GM21723 (cell line): ENCODE results near the gene GMIP.

ENCODE experiments used
- ATAC-seq: cut with Tn5 transposase; IDR thresholded peaks from one replicate; pipeline ENCODE4 v1.9.1; 2021; ENCODE audit warnings: mild to moderate bottlenecking, moderate library complexity; ENCODE audit not compliant: unreplicated experiment

The GMIP gene

GRCh38 chr19:19659646-19660245 is 16.3 kb upstream of the GMIP start:
- ATAC-seq: no peak

- no peak for ATAC-seq
Observed at GRCh38 chr19:19657397-19657783, 13.9 kb upstream of the GMIP start.

GRCh38 chr19:19656451-19657396 is 13.3 kb upstream of the GMIP start:
- no peak for ATAC-seq

GRCh38 chr19:19655641-19656343 is 12.3 kb upstream of the GMIP start:
- ATAC-seq: no peak

GRCh38 chr19:19655051-19655594 is 11.7 kb upstream of the GMIP start:
- no peak for ATAC-seq

DNA sequence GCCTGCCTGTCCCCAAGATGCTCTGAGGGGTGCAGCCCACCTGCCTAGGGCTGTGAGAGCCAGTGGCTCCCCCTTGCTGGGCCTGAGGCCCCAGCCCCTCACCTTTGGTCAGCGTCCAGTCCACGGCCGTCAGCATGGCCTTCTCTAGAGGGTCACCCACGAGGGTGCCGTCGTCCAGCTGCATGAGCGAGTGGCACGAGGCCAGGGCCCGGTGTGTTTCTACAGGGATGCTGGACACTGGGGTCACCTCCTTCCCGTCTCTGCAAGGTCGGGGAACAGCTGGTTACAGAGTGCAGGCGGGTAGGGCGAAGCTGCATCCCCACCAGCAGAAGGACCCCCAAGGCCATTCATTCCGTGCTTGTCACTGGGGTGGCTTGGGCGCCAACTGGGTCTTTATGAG is 11.0 kb upstream of the GMIP start:
- no peak for ATAC-seq

DNA sequence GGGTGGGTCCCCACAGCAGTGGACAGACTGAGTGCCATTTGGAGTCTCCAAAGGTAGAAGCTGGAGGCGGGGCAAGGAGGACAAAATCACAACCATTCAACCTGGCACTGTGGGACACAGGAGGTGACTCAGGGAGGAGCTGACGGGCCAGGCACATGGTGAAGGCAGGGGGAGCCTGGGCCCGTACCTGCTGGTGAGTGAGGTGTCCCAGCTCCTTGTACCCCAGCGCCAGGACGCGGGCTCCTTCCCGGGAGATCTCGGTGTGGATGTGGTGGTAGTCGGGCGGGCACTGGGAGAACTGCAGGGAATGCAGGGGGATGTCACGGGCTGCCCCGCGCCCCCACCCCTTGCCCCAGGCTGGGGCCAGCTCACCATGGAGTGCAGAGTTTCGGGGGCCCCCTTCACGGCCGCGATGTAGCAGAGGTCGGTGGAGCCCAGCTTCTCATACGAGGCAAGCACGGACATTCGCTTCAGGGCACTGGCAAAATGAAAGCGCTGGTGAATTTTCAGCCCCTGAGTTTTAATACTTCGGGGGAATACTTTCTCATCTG is 10.2 kb upstream of the GMIP start:
- no peak for ATAC-seq

- ATAC-seq: no peak
Observed at GRCh38 chr19:19652482-19653295, 9.2 kb upstream of the GMIP start.

DNA sequence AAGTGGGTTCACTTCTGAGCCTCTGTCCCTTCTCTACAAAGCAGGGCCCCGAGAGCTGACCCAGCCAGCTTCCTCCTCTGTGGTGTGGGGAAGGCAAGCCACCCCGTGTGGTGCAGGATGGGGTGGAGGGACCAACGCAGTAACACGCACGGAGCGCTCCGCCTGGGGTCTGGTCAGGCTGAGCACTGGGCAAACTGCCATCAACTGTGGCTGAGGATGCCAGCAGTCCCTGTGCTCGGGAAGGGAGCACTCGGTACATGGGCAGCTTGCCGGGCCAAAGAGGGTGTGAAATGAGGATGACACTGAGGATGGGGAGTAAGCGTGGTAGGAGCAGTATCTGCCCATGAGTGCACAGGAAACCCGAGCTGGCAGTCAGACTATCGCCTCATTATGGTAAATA is 7.6 kb upstream of the GMIP start:
- no peak for ATAC-seq

- ATAC-seq: no peak
Observed at GRCh38 chr19:19650331-19650730, 6.9 kb upstream of the GMIP start.

DNA sequence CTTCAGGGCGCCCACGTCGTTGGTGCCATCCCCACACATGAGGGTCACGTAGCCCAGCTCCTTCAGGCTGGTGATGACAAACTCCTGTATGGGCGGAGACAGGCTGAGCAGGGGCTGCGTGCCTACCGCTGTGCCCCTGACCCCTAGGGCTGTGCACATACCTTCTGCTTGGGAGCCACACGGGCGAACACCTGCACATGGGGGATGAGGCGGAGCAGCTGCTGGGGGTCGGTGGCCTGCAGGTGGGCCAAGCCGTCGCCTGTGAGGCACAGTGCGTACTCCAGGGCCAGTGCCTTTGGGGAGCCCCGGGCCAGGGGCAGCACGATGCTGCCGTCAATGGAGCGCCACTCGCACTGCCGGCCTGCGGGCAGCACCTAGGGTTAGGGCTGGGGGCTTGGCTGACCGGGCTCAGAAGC is 6.1 kb upstream of the GMIP start:
- ATAC-seq: no peak

GRCh38 chr19:19649155-19649554 is 5.7 kb upstream of the GMIP start:
- ATAC-seq: no peak

DNA sequence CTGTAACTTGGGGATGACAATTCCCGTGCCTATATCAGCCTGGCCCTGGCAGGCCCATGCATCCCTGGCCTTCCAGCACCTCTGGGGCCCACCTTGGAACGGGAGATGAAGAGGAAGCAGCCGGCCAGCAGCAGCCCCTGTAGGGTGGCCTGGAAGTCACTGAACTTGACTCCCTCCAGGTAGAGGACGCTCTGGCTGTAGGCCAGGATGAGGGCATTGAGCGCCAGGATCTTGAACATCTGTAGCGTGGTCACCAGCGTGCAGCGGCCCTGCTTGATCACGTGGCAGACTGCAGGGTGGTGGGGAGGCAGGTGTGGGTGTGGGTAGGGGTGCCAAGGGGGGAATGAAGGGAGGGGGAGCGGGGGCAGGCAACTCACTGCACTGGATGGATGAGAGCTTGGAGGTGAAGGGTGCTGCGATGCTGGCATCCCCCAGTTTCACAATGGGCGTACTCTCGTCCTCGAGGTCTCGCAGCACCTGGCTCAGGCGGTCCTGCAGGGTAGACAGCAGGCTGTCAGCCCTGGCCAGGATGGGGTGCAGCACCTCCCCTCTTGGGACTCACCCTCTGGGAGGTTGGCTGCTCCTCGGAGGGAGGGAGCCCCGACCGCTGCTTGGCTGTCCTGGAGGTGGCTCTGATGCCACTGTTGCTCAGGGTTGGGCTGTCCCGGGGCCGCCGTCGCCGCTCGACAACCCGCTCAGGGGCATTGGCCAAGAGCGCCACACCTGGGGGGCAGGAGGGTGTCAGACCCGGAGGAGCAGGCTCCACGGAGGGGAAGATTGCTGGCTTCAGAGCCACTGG is 3.8 kb upstream of the GMIP start:
- ATAC-seq: no peak

- ATAC-seq: no peak
Observed at GRCh38 chr19:19645233-19645870, 1.9 kb upstream of the GMIP start.

GRCh38 chr19:19644054-19644388 is 564 bp upstream of the GMIP start:
- no peak for ATAC-seq

DNA sequence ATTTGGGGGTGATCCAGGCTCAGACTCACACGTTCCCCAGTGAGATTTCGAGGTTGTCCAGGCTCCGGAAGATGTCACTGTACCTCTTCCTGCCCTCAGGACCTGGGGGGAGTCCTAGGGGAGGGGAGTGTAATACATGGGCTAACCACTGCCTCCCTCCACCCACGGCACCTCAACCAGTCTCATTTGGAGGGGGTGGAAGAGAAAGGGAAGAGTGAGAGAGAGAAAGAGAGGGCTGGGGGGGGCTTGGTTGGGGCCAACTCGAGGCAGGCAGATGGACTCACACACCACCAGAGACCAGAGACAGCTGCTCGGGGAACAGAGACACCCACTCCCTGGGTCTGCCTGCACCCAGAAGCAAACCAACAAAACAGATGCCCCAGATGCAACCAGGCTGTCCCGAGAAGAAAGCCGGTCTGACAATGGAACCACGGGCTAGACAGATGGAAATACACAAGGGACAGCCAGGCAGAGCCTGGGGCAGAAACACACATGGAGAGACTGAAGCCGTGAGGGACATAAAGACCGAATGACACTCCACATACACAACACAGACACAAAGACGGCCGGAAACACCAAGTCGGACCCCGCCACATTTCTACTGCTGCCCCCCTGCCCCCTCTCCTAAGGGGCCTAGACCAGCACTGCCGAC is 825 bp downstream of the GMIP start:
- ATAC-seq: peak; percentile 20

- no peak for ATAC-seq
Observed at GRCh38 chr19:19637523-19638251, 5.8 kb downstream of the GMIP start.

- ATAC-seq: no peak
Observed at GRCh38 chr19:19637186-19637522, 6.3 kb downstream of the GMIP start.
